Trophoblast cell (in vitro differentiated cells and primary cell): Measurements from ENCODE around the gene UFC1.

Experiments used
- DNase-seq, 2 donors: peaks; one replicate each; pipeline ENCODE4 v3.0.0-alpha.2; 2016
- H2AFZ ChIP-seq: 2 replicates; pipeline ENCODE4 v1.6.1; 2013; ENCODE audit warnings: low read length, moderate library complexity, mild to moderate bottlenecking; ENCODE audit not compliant: insufficient read depth, poor library complexity
- H2AK5ac ChIP-seq: 2 replicates; pipeline ENCODE4 v1.6.1; 2013; ENCODE audit warnings: mild to moderate bottlenecking, low read length
- H2BK120ac ChIP-seq: 2 replicates; pipeline ENCODE4 v1.6.1; 2013; ENCODE audit warnings: low read length, mild to moderate bottlenecking, moderate library complexity; ENCODE audit not compliant: insufficient read depth, poor library complexity
- H2BK12ac ChIP-seq: 2 replicates; pipeline ENCODE4 v1.6.1; 2013; ENCODE audit warnings: mild to moderate bottlenecking, low read length, moderate library complexity
- H2BK5ac ChIP-seq: 2 replicates; pipeline ENCODE4 v1.6.1; 2013; ENCODE audit warnings: low read length, low read depth, moderate library complexity, mild to moderate bottlenecking; ENCODE audit not compliant: poor library complexity
- H3K14ac ChIP-seq: 2 replicates; pipeline ENCODE4 v1.6.1; 2013; ENCODE audit warnings: mild to moderate bottlenecking, low read length
- H3K18ac ChIP-seq: 2 replicates; pipeline ENCODE4 v1.6.1; 2013; ENCODE audit warnings: mild to moderate bottlenecking, low read length
- H3K23ac ChIP-seq: 2 replicates; pipeline ENCODE4 v1.6.1; 2013; ENCODE audit warnings: low read length
- H3K27ac ChIP-seq: 2 replicates; pipeline ENCODE4 v1.5.1; 2013; ENCODE audit warnings: low read depth, mild to moderate bottlenecking, inconsistent platforms, low read length, moderate library complexity
- H3K27me3 ChIP-seq: 2 replicates; pipeline ENCODE4 v1.6.1; 2013; ENCODE audit warnings: inconsistent platforms, mild to moderate bottlenecking, low read length, moderate library complexity; ENCODE audit not compliant: insufficient read depth
- H3K36me3 ChIP-seq, 2 experiments: 1 replicate in 1 of 2; 2 replicates in 1 of 2; pipeline ENCODE4 v1.6.1; 2013; ENCODE audit warnings: low read length in 2 of 2, mild to moderate bottlenecking in 2 of 2, moderate library complexity in 1 of 2; ENCODE audit not compliant: insufficient read depth in 2 of 2, control insufficient read depth in 1 of 2
- H3K4ac ChIP-seq: 2 replicates; pipeline ENCODE4 v1.6.1; 2013; ENCODE audit warnings: low read depth, mild to moderate bottlenecking, low read length, moderate library complexity
- H3K4me1 ChIP-seq, 2 experiments: 1 replicate in 1 of 2; 2 replicates in 1 of 2; pipeline ENCODE4 v1.6.1; 2013; ENCODE audit warnings: low read length in 2 of 2, mild to moderate bottlenecking in 2 of 2, moderate library complexity in 1 of 2; ENCODE audit not compliant: insufficient read depth in 2 of 2, control insufficient read depth in 1 of 2
- H3K4me2 ChIP-seq: 2 replicates; pipeline ENCODE4 v1.6.1; 2013; ENCODE audit warnings: inconsistent platforms, mild to moderate bottlenecking, low read length, moderate library complexity
- H3K4me3 ChIP-seq: 2 replicates; pipeline ENCODE4 v1.5.1; 2013; ENCODE audit warnings: mild to moderate bottlenecking, low read depth, low read length, inconsistent platforms
- H3K79me1 ChIP-seq: one replicate; pipeline ENCODE4 v1.6.1; 2013; ENCODE audit warnings: low read length
- H3K79me2 ChIP-seq: 2 replicates; pipeline ENCODE4 v1.6.1; 2013; ENCODE audit warnings: low read length, mild to moderate bottlenecking; ENCODE audit not compliant: control insufficient read depth, insufficient read depth, poor library complexity
- H3K9ac ChIP-seq: 2 replicates; pipeline ENCODE4 v1.6.1; 2013; ENCODE audit warnings: mild to moderate bottlenecking, low read length
- H3K9me3 ChIP-seq: 2 replicates; pipeline ENCODE4 v1.6.1; 2013; ENCODE audit warnings: low read depth, mild to moderate bottlenecking, control low read depth, inconsistent platforms, low read length; ENCODE audit not compliant: insufficient read depth
- H4K12ac ChIP-seq: 2 replicates; pipeline ENCODE4 v1.6.1; 2013; ENCODE audit warnings: low read depth, mild to moderate bottlenecking, low read length, moderate library complexity
- H4K8ac ChIP-seq: 2 replicates; pipeline ENCODE4 v1.6.1; 2013; ENCODE audit warnings: low read depth, mild to moderate bottlenecking, low read length, moderate library complexity
- H4K91ac ChIP-seq: one replicate; pipeline ENCODE4 v1.6.1; 2013; ENCODE audit warnings: low read depth, mild to moderate bottlenecking, low read length, moderate library complexity
- WGBS: extraction: QIAGEN DNeasy Blood & Tissue Kit; methylation state at CpG from one replicate; pipeline ENCODE4 v1.1.7; 2013; ENCODE audit warnings: missing lambda C conversion rate; ENCODE audit not compliant: insufficient read length, insufficient coverage; ENCODE audit errors: extremely low coverage; 5-methylcytosine and 5-hydroxymethylcytosine counted together

The UFC1 gene

DNA sequence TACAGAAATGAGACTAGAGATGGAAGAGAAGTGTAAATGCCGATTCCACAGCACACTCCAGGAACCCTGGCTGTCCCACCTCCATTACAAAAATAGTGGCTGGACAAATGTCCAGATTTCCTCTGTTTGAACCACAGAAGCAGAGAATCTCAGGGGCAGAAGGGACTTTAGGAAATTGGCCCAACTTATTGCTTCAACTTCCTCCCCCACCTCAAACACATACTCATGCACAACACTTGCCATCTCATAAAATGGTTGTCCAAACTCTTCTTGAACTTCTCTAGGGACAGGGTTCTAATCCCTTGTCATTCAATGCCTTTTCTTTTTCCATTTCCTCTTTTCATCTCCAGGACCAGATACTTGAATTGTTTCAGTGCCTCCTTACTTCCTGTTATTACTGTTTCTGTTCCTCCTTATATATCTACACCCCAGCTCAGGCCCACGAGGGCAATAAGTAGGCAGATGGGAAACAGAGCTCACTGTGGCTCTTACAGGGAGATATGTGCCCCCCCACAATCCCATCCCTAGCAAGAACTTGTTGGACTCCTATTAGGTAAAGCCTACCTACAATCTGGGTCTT is 32.0 kb downstream of the UFC1 start:
- Histone ChIP-seq H3K79me2 (no peaks in the 10 kb centered on the region), H4K8ac (no peak overlapping the region), H3K27ac (no peak overlapping the region), H2AK5ac (no peak overlapping the region), H2AFZ (no peak overlapping the region), H3K18ac (no peak overlapping the region), H4K91ac (no peak overlapping the region), H3K9me3 (no peaks in the 10 kb centered on the region), H3K79me1 (no peaks in the 10 kb centered on the region), H2BK120ac (no peak overlapping the region), H3K9ac (no peak overlapping the region), H3K4ac (no peak overlapping the region), H3K36me3 (no peaks in the 10 kb centered on the region), H3K4me2 (no peak overlapping the region), H3K4me3 (no peak overlapping the region), H2BK5ac (no peak overlapping the region), H3K23ac (no peak overlapping the region), H3K4me1 (no peaks in the 10 kb centered on the region), H3K14ac (no peak overlapping the region), H4K12ac (no peak overlapping the region), H2BK12ac (no peak overlapping the region), H3K27me3 (no peaks in the 10 kb centered on the region)
- peak in 1 of 2 donors; percentile 20 for DNase-seq
- no CpG with 5 or more reads among the region's 2 CpGs for whole genome bisulfite sequencing

DNA sequence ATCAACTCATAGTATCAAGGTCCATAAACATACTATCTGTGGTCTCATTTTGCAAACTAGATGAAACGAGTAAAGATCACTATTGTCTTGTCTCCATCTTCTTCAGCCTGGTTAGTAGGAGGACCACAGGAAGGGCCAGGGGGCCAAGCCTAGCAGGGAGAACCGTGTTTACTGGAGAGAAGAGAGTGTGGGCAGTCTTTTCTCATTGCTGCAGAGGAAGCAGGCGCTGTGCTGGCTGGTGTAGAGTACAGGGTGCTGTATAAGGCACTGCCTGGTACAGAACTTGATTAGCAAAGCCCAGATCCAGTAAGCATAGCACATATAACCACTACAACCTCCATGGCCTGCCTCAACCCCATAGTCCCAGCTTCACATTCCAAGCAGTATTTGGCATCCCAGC is 33.5 kb downstream of the UFC1 start:
- Histone ChIP-seq H3K27ac (no peak overlapping the region), H3K14ac (no peak overlapping the region), H3K4me1 (no peaks in the 10 kb centered on the region), H3K79me2 (no peaks in the 10 kb centered on the region), H3K4me3 (no peak overlapping the region), H4K8ac (no peak overlapping the region), H3K9ac (no peak overlapping the region), H3K79me1 (no peaks in the 10 kb centered on the region), H4K12ac (no peak overlapping the region), H4K91ac (no peak overlapping the region), H2AFZ (no peak overlapping the region), H2BK5ac (no peak overlapping the region), H3K27me3 (no peaks in the 10 kb centered on the region), H2AK5ac (no peak overlapping the region), H3K9me3 (no peaks in the 10 kb centered on the region), H3K4me2 (no peak overlapping the region), H3K23ac (no peak overlapping the region), H2BK12ac (no peak overlapping the region), H3K18ac (no peak overlapping the region), H2BK120ac (no peak overlapping the region), H3K4ac (no peak overlapping the region), H3K36me3 (no peaks in the 10 kb centered on the region)
- WGBS, result no CpG with 5 or more reads among the region's 3 CpGs
- DNase-seq, result no peak

GRCh38 chr1:161188381-161188780 is 34.6 kb downstream of the UFC1 start:
- Histone ChIP-seq H3K18ac (no peak overlapping the region), H3K4me3 (no peak overlapping the region), H3K9me3 (no peaks in the 10 kb centered on the region), H2AK5ac (no peak overlapping the region), H4K8ac (no peak overlapping the region), H3K79me1 (no peaks in the 10 kb centered on the region), H3K14ac (no peak overlapping the region), H3K9ac (no peak overlapping the region), H3K4me1 (no peaks in the 10 kb centered on the region), H3K23ac (no peak overlapping the region), H3K27ac (no peak overlapping the region), H3K4me2 (no peak overlapping the region), H2BK5ac (no peak overlapping the region), H2BK12ac (no peak overlapping the region), H3K36me3 (no peaks in the 10 kb centered on the region), H4K12ac (no peak overlapping the region), H2AFZ (no peak overlapping the region), H3K27me3 (no peaks in the 10 kb centered on the region), H4K91ac (no peak overlapping the region), H3K4ac (no peak overlapping the region), H3K79me2 (no peaks in the 10 kb centered on the region), H2BK120ac (no peak overlapping the region)
- DNase-seq, result peak; percentile 53 to 70
- WGBS, result no CpG with 5 or more reads among the region's 6 CpGs

DNA sequence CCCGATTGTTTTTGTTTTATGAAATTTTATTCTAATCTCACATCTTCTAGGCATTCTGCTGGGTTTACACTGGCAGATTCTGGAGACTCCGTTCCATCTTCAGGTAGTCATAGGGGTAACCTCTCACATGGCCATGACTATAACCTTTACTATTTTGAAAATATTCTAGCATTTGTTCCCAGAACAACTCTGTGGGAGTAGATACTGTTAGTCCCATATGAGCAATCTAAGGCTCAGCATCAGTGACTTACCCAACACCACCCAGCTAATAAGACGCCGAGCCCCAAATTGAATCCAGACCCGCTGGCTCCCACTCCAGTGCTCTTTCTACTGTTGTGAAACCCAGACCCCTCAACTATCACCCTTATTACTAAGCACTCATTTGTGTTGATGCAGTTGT is 35.3 kb downstream of the UFC1 start:
- Histone ChIP-seq H3K9ac (no peak overlapping the region), H3K18ac (no peak overlapping the region), H4K91ac (no peak overlapping the region), H3K79me1 (no peaks in the 10 kb centered on the region), H3K23ac (no peak overlapping the region), H3K36me3 (no peaks in the 10 kb centered on the region), H2AFZ (no peak overlapping the region), H2BK12ac (no peak overlapping the region), H2BK5ac (no peak overlapping the region), H3K9me3 (no peaks in the 10 kb centered on the region), H4K12ac (no peak overlapping the region), H3K79me2 (no peaks in the 10 kb centered on the region), H3K4me1 (no peaks in the 10 kb centered on the region), H3K4me3 (no peak overlapping the region), H3K4me2 (no peak overlapping the region), H3K14ac (no peak overlapping the region), H4K8ac (no peak overlapping the region), H2AK5ac (no peak overlapping the region), H3K4ac (no peak overlapping the region), H2BK120ac (no peak overlapping the region), H3K27me3 (no peaks in the 10 kb centered on the region), H3K27ac (no peak overlapping the region)
- peak; percentile 69 to 93 for DNase-seq
- no CpG with 5 or more reads among the region's 5 CpGs for WGBS
